ENCODE measurements around the gene SFXN5.

DNA sequence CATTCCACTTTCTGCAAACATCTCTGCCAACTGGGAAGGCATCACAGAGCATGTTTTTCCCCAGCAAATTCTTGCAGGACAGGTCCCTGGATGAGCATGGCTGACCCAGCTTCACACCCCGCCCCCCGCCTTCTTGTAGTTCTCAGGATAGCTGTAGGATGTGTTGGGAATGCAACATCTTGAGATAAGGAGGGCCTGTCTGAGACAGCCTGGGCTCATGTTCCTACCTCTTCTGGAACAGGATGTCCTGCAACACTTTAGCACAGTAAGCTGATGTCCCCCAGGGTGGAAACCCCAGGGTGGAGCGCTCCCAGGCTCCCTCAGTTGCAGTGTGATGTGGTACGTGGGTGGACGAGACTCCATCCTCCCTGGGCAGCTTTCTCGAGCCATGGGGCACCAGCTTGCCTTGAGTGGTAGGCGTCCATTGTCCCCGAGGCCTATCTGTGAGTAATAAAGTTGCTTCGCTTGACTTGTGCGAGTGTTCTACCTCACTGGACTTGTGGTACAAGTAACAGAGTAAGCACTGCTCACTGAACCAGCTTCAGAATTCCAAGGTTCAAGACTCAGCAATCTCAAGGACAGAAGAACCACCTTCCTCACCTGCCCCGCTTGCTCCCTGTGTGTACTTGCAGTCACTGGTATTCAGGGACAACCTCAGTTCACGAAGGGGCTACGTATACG, 105.6 kb downstream of the SFXN5 start:
- TF ChIP-seq, protein P1, sequence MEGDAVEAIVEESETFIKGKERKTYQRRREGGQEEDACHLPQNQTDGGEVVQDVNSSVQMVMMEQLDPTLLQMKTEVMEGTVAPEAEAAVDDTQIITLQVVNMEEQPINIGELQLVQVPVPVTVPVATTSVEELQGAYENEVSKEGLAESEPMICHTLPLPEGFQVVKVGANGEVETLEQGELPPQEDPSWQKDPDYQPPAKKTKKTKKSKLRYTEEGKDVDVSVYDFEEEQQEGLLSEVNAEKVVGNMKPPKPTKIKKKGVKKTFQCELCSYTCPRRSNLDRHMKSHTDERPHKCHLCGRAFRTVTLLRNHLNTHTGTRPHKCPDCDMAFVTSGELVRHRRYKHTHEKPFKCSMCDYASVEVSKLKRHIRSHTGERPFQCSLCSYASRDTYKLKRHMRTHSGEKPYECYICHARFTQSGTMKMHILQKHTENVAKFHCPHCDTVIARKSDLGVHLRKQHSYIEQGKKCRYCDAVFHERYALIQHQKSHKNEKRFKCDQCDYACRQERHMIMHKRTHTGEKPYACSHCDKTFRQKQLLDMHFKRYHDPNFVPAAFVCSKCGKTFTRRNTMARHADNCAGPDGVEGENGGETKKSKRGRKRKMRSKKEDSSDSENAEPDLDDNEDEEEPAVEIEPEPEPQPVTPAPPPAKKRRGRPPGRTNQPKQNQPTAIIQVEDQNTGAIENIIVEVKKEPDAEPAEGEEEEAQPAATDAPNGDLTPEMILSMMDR (IDR thresholded peaks at IDR 0.05), result no peak
- TF ChIP-seq, protein P2, sequence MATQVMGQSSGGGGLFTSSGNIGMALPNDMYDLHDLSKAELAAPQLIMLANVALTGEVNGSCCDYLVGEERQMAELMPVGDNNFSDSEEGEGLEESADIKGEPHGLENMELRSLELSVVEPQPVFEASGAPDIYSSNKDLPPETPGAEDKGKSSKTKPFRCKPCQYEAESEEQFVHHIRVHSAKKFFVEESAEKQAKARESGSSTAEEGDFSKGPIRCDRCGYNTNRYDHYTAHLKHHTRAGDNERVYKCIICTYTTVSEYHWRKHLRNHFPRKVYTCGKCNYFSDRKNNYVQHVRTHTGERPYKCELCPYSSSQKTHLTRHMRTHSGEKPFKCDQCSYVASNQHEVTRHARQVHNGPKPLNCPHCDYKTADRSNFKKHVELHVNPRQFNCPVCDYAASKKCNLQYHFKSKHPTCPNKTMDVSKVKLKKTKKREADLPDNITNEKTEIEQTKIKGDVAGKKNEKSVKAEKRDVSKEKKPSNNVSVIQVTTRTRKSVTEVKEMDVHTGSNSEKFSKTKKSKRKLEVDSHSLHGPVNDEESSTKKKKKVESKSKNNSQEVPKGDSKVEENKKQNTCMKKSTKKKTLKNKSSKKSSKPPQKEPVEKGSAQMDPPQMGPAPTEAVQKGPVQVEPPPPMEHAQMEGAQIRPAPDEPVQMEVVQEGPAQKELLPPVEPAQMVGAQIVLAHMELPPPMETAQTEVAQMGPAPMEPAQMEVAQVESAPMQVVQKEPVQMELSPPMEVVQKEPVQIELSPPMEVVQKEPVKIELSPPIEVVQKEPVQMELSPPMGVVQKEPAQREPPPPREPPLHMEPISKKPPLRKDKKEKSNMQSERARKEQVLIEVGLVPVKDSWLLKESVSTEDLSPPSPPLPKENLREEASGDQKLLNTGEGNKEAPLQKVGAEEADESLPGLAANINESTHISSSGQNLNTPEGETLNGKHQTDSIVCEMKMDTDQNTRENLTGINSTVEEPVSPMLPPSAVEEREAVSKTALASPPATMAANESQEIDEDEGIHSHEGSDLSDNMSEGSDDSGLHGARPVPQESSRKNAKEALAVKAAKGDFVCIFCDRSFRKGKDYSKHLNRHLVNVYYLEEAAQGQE (IDR thresholded peaks at IDR 0.05; ENCODE audit: insufficient read depth in 1 of 2, low read depth in 2 of 2, low read length in 1 of 2), result no peak

Measured in Panc1 (cell line).